Breast epithelium (tissue), 4 donors: Measurements from ENCODE around the gene RAPH1. TPM values are rescaled to one million over a fixed set of nuclear protein-coding genes. Genes with fewer than 3 reads are reported as not detected.
A peak's percentile ranks its signal among the peaks of the same experiment; 100 is the strongest.

Source experiments
- DNase-seq, 2 donors: peaks; one replicate each; pipeline ENCODE4 v3.0.0-alpha.2; 2019; ENCODE audit warnings: low spot score in 2 of 2
- H3K27ac ChIP-seq, 2 donors: fragments of 200-600 bp; sonication (generic) in 1 of 2; one replicate each; pipeline ENCODE4 v1.5.1; 2016 to 2019; ENCODE audit warnings: mild to moderate bottlenecking in 1 of 2
- H3K27me3 ChIP-seq, 2 donors: fragments of 200-600 bp; sonication (generic) in 1 of 2; one replicate each; pipeline versions ENCODE4 v1.5.1 to v1.6.0; 2017 to 2019; ENCODE audit warnings: control low read depth in 1 of 2, mild to moderate bottlenecking in 1 of 2
- H3K36me3 ChIP-seq: fragments of 200-600 bp; one replicate; pipeline ENCODE4 v1.5.1; 2019
- H3K4me1 ChIP-seq, 2 donors: fragments of 200-600 bp; sonication (generic); one replicate each; pipeline ENCODE4 v1.5.1; 2016 to 2019; ENCODE audit warnings: control low read depth in 1 of 2
- H3K4me3 ChIP-seq, 3 donors: fragments of 200-600 bp; sonication (generic); 1 replicate in 2 of 3; 2 replicates in 1 of 3; pipeline ENCODE4 v1.5.1; 2016 to 2019; ENCODE audit warnings: mild to moderate bottlenecking in 3 of 3, moderate library complexity in 2 of 3
- H3K9me3 ChIP-seq, 2 donors: fragments of 200-600 bp; sonication (generic) in 1 of 2; one replicate each; pipeline ENCODE4 v1.5.1; 2016 to 2019; ENCODE audit warnings: control low read depth in 1 of 2
- CTCF ChIP-seq, 3 donors: fragments of 450-650 bp; IDR thresholded peaks; one replicate each; pipeline ENCODE4 v1.5.1; 2016 to 2017; ENCODE audit warnings: antibody characterized with exemption in 3 of 3, mild to moderate bottlenecking in 3 of 3, moderate library complexity in 3 of 3
- POLR2A ChIP-seq: fragments of 450-650 bp; IDR thresholded peaks from one replicate; pipeline ENCODE4 v1.6.1; 2016; ENCODE audit warnings: antibody characterized with exemption, mild to moderate bottlenecking, moderate library complexity
- POLR2AphosphoS5 ChIP-seq, 3 donors: sonication (generic); formaldehyde crosslinking; IDR thresholded peaks; one replicate each; pipeline ENCODE4 v1.6.1; 2017; ENCODE audit warnings: antibody characterized with exemption in 3 of 3
- intact Hi-C: fragments of 100-400 bp; cut with DNase I; formaldehyde crosslinking; loops from one replicate; pipeline ENCODE4 v1.15.1; 2023; ENCODE audit warnings: low total_unique reads
- total RNA-seq, 3 donors: library from RNA; depleted of rRNA; stranded (reverse); fragments of >200 nt; gene quantifications; one replicate each; pipeline ENCODE4 v1.1.0, GENCODE V29; 2016

The RAPH1 gene
- total RNA-seq, 3 donors from 2014 or later = 33.0 to 66.9 (median 62.3) TPM

GRCh38 chr2:203500297-203500696 is 34.8 kb downstream of the RAPH1 start:
- Histone ChIP-seq H3K27me3 (no peaks in the 10 kb centered on the region), H3K4me1 (peaks cover 0 to 3% of the 10 kb centered on the region in 2 donors), H3K9me3 (no peaks in the 10 kb centered on the region), H3K36me3 (no peaks in the 10 kb centered on the region), H3K4me3 (no peak overlapping the region), H3K27ac (no peak overlapping the region)
- TF ChIP-seq POLR2AphosphoS5 (IDR thresholded peaks at IDR 0.05) = no peak
- TF ChIP-seq POLR2A = no peak
- TF ChIP-seq CTCF (IDR thresholded peaks at IDR 0.05) = no peak
- DNase-seq = no peak
- intact Hi-C loops = no loop called here

DNA sequence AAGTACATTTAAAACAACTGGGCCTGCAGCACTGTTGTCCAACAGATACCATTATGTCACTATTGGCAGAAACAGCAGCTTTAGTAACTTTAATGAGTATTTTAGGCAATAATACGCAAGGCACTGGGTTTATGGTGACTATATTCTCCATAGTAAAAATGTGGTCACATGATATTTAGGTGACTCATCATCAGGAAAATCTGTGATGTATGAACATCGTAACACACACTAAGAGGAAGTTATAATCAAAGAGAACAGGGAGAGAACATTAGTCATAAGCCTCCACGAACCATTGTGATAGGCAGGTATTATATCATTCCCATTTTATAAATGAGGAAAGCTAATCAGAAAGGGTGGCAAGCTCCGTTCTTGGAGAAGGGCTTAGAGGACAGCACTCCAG is 36.9 kb downstream of the RAPH1 start:
- TF ChIP-seq POLR2AphosphoS5 (IDR thresholded peaks at IDR 0.05) (no peak), POLR2A (no peak)
- Histone ChIP-seq H3K4me3 (no peak overlapping the region), H3K27ac (peak overlapping the region; percentile 46 to 54), H3K9me3 (no peaks in the 10 kb centered on the region), H3K36me3 (no peaks in the 10 kb centered on the region), H3K4me1 (peaks cover 0 to 3% of the 10 kb centered on the region in 2 donors), H3K27me3 (no peaks in the 10 kb centered on the region)
- intact Hi-C loops = no loop called here
- no peak for DNase-seq

GRCh38 chr2:203492965-203493364 is 42.1 kb downstream of the RAPH1 start:
- intact Hi-C loops = no loop called here
- no peaks in the 10 kb centered on the region for H3K4me1 ChIP-seq
- no peak for TF ChIP-seq POLR2AphosphoS5 (IDR thresholded peaks at IDR 0.05)
- no peak for TF ChIP-seq CTCF (IDR thresholded peaks at IDR 0.05)
- TF ChIP-seq POLR2A = no peak
- H3K27me3 ChIP-seq = no peaks in the 10 kb centered on the region
- no peak for DNase-seq
- no peaks in the 10 kb centered on the region for H3K36me3 ChIP-seq
- H3K27ac ChIP-seq = no peak overlapping the region
- H3K4me3 ChIP-seq = no peak overlapping the region
- no peaks in the 10 kb centered on the region for H3K9me3 ChIP-seq

DNA sequence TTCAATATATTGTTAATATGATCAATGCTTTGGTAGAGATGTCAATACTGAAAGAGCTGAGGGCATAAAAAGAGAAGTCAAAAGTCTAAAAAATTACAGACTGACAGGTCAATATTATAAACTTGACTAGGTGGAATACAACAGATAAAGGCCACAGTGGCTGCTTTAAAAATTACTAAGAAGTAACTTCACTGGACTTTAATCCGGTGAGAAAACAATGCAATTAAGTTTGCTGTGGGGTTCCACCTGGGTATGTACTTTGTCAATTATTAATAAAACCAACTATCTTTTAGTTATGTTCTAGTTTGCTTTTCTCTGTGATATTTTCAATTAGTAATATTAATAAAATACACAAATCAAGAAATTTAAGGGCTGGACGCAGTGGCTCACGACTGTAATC is 44.7 kb downstream of the RAPH1 start:
- Histone ChIP-seq H3K4me1 (no peaks in the 10 kb centered on the region), H3K27me3 (no peaks in the 10 kb centered on the region), H3K36me3 (no peaks in the 10 kb centered on the region), H3K9me3 (no peaks in the 10 kb centered on the region), H3K27ac (no peak overlapping the region), H3K4me3 (no peak overlapping the region)
- intact Hi-C loops = no loop called here
- no peak for TF ChIP-seq POLR2A
- TF ChIP-seq POLR2AphosphoS5 (IDR thresholded peaks at IDR 0.05) = no peak
- no peak for TF ChIP-seq CTCF (IDR thresholded peaks at IDR 0.05)
- DNase-seq = no peak

DNA sequence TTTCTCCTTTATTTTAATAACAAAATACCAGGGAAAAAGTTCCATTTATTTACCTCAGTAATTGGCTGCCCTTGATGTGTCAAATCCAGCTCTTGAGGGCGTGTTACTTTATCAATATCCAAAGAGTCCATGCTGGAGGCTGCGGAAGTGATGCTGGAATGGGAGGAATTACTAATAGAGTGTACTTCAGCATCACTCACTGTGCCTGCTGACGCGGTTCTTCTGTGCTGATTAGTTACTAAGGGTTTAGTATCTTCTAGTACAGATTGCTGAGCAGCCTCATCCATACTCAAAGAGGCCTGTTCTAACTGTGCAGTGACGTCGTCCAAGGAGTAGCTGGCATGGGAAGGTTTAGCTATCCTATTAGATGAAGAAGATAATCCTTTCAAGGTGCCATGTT is 45.6 kb downstream of the RAPH1 start:
- Histone ChIP-seq H3K4me3 (no peak overlapping the region), H3K27ac (no peak overlapping the region), H3K4me1 (no peaks in the 10 kb centered on the region), H3K27me3 (no peaks in the 10 kb centered on the region), H3K9me3 (no peaks in the 10 kb centered on the region), H3K36me3 (no peaks in the 10 kb centered on the region)
- intact Hi-C loops = loop anchor here (10.0 kb wide), 1 partner anchor 325 kb away; no protein-coding TSS in a partner anchor
- DNase-seq = no peak
- no peak for TF ChIP-seq POLR2A
- no peak for TF ChIP-seq CTCF (IDR thresholded peaks at IDR 0.05)
- TF ChIP-seq POLR2AphosphoS5 (IDR thresholded peaks at IDR 0.05) = no peak
